Right lobe of liver (tissue), 4 donors: ENCODE measurements around the gene GTSF1L.

Source experiments
- POLR2A ChIP-seq: fragments of 450-650 bp; IDR thresholded peaks from one replicate; pipeline ENCODE4 v1.6.1; 2017; ENCODE audit warnings: antibody characterized with exemption, mild to moderate bottlenecking
- TF ChIP-seq, protein P1 (sequence below), 4 donors: fragments of 200-600 bp in 3 of 4; fragments of 450-650 bp in 1 of 4; IDR thresholded peaks; one replicate each; pipeline versions ENCODE4 v1.5.1 to v1.8.0; 2016 to 2022; ENCODE audit warnings: antibody characterized with exemption in 4 of 4, mild to moderate bottlenecking in 2 of 4
- donor health status: DM: no; HTN: no; CAD: no.
- donor health status: DM: no; HTN: no; CAD: no.
- donor health status: DM: no; HTN: yes; CAD: no.

DNA sequence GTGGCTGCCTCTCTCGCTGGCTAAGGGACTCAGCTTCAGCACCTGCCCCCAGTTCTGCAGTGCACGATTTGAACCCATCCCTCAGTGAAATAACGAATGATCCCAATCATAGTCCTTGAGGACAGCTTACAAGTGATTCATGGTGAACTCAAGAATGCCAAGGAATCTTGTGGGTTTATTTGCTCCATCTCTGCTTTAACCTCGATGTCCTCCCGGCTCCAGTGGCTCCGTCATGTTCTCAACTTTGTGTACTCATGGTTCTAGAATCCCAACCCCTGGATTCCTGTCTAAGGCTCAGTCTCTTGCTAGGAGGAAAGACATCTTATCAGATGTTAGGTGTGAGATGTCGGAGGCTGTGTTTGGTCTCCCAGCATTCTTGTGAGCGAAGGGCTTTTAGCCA lies 29.0 kb upstream of the GTSF1L start:
- TF ChIP-seq, protein P1, sequence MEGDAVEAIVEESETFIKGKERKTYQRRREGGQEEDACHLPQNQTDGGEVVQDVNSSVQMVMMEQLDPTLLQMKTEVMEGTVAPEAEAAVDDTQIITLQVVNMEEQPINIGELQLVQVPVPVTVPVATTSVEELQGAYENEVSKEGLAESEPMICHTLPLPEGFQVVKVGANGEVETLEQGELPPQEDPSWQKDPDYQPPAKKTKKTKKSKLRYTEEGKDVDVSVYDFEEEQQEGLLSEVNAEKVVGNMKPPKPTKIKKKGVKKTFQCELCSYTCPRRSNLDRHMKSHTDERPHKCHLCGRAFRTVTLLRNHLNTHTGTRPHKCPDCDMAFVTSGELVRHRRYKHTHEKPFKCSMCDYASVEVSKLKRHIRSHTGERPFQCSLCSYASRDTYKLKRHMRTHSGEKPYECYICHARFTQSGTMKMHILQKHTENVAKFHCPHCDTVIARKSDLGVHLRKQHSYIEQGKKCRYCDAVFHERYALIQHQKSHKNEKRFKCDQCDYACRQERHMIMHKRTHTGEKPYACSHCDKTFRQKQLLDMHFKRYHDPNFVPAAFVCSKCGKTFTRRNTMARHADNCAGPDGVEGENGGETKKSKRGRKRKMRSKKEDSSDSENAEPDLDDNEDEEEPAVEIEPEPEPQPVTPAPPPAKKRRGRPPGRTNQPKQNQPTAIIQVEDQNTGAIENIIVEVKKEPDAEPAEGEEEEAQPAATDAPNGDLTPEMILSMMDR (IDR thresholded peaks at IDR 0.05), result no peak
- TF ChIP-seq POLR2A, result no peak
